ENCODE results near the gene KSR2. TPM values are rescaled to one million over a fixed set of nuclear protein-coding genes. Genes with fewer than 3 reads are reported as not detected.
A peak's percentile ranks its signal among the peaks of the same experiment; 100 is the strongest.

Gene KSR2
- total RNA-seq, 4 donors from 2014 or later = 1.2 to 11.0 (median 2.2) TPM

- whole genome bisulfite sequencing, 2 donors = 70 to 77% methylated on average over 3 of the region's 3 CpGs
- H3K27ac ChIP-seq = no peak overlapping the region
- H3K27me3 ChIP-seq = no peaks in the 10 kb centered on the region
- TF ChIP-seq CTCF (IDR thresholded peaks at IDR 0.05) = no peak
- no peak for TF ChIP-seq POLR2A (IDR thresholded peaks at IDR 0.05)
- no peak for DNase-seq
- H3K4me3 ChIP-seq (replicated peaks in 1 of 3) = no peak overlapping the region
- H3K9me3 ChIP-seq = no peaks in the 10 kb centered on the region
- peaks cover 40 to 64% of the 10 kb centered on the region in 2 donors for H3K4me1 ChIP-seq
- intact Hi-C loops (cut with DNase I) = no loop called here
- H3K36me3 ChIP-seq = no peaks in the 10 kb centered on the region
These were observed 469.9 kb downstream of the KSR2 start for GRCh38 chr12:117498880-117499279.

- Histone ChIP-seq H3K27me3 (no peaks in the 10 kb centered on the region), H3K36me3 (no peaks in the 10 kb centered on the region), H3K4me3 (replicated peaks in 1 of 3) (no peak overlapping the region), H3K27ac (no peak overlapping the region), H3K9me3 (no peaks in the 10 kb centered on the region), H3K4me1 (peaks cover 36 to 59% of the 10 kb centered on the region in 2 donors)
- no peak for DNase-seq
- intact Hi-C loops (cut with DNase I) = no loop called here
- WGBS, 2 donors = 72 to 96% methylated on average over 2 of the region's 2 CpGs
- TF ChIP-seq POLR2A (IDR thresholded peaks at IDR 0.05) (no peak), CTCF (IDR thresholded peaks at IDR 0.05) (no peak)
These were observed 470.5 kb downstream of the KSR2 start for GRCh38 chr12:117498256-117498655.

- no peak overlapping the region for H3K4me3 ChIP-seq (replicated peaks in 1 of 3)
- DNase-seq = peak in 1 of 2 donors; percentile 15
These were observed 471.4 kb downstream of the KSR2 start for GRCh38 chr12:117497407-117497806.

GRCh38 chr12:117494833-117495655 lies 473.7 kb downstream of the KSR2 start:
- no peak for TF ChIP-seq POLR2A (IDR thresholded peaks at IDR 0.05)
- TF ChIP-seq CTCF (IDR thresholded peaks at IDR 0.05) = no peak
- H3K4me3 ChIP-seq (replicated peaks in 1 of 3) = no peak overlapping the region
- intact Hi-C loops (cut with DNase I) = no loop called here
- WGBS, 2 donors = 25 to 29% methylated on average over 8 of the region's 8 CpGs
- H3K27me3 ChIP-seq = no peaks in the 10 kb centered on the region
- no peaks in the 10 kb centered on the region for H3K9me3 ChIP-seq
- H3K36me3 ChIP-seq = no peaks in the 10 kb centered on the region
- peak overlapping the region in 1 of 3 donors; percentile 15 for H3K27ac ChIP-seq
- peak in 1 of 2 donors; percentile 30 for DNase-seq
- H3K4me1 ChIP-seq = peaks cover 15 to 30% of the 10 kb centered on the region in 2 donors

More at GRCh38 chr12:117497407-117497806, 471.4 kb downstream of the KSR2 start:
- Histone ChIP-seq H3K36me3 (no peaks in the 10 kb centered on the region), H3K4me1 (peaks cover 35 to 54% of the 10 kb centered on the region in 2 donors), H3K9me3 (no peaks in the 10 kb centered on the region), H3K27ac (no peak overlapping the region), H3K27me3 (no peaks in the 10 kb centered on the region)
- WGBS, 2 donors = 77 to 78% methylated on average over 7 of the region's 7 CpGs
- intact Hi-C loops (cut with DNase I) = no loop called here
- TF ChIP-seq CTCF (IDR thresholded peaks at IDR 0.05) (no peak), POLR2A (IDR thresholded peaks at IDR 0.05) (no peak)

- 79 to 88% methylated on average over 7 of the region's 7 CpGs for WGBS, 2 donors
- Histone ChIP-seq H3K9me3 (no peaks in the 10 kb centered on the region), H3K36me3 (no peaks in the 10 kb centered on the region), H3K27ac (no peak overlapping the region), H3K27me3 (no peaks in the 10 kb centered on the region), H3K4me1 (peaks cover 10 to 22% of the 10 kb centered on the region in 2 donors), H3K4me3 (replicated peaks in 1 of 3) (no peak overlapping the region)
- TF ChIP-seq POLR2A (IDR thresholded peaks at IDR 0.05) = no peak
- no peak for TF ChIP-seq CTCF (IDR thresholded peaks at IDR 0.05)
- DNase-seq = no peak
- intact Hi-C loops (cut with DNase I) = no loop called here
These were observed 477.1 kb downstream of the KSR2 start for GRCh38 chr12:117491711-117492110.
